ENCODE data around the gene ZNF346.
"Not testable (repeated sequence)": the region's sequence is repeated elsewhere in the genome, so short reads cannot be mapped to it uniquely, and the experiment has no call there.

The ZNF346 gene

DNA sequence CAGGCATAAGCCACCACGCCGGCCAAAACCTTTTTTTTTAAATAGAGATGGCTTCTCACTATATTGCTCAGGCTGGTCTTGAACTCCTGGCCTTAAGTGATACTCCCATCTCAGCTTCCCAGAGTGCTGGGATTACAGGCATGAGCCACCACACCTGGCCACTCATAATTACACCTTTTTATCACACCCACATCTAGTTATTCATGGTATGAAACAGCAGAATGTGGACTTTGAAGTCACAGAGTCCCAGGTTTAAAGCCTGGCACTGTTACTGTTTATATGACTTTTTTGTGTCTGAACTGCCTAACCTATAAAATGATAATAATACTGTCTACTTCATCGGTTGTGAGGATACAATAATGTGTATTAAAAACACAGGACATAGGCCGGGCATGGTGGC, 23.1 kb downstream of the ZNF346 start:
- no peak overlapping the region for H3K27ac ChIP-seq
- TF ChIP-seq, protein P1, sequence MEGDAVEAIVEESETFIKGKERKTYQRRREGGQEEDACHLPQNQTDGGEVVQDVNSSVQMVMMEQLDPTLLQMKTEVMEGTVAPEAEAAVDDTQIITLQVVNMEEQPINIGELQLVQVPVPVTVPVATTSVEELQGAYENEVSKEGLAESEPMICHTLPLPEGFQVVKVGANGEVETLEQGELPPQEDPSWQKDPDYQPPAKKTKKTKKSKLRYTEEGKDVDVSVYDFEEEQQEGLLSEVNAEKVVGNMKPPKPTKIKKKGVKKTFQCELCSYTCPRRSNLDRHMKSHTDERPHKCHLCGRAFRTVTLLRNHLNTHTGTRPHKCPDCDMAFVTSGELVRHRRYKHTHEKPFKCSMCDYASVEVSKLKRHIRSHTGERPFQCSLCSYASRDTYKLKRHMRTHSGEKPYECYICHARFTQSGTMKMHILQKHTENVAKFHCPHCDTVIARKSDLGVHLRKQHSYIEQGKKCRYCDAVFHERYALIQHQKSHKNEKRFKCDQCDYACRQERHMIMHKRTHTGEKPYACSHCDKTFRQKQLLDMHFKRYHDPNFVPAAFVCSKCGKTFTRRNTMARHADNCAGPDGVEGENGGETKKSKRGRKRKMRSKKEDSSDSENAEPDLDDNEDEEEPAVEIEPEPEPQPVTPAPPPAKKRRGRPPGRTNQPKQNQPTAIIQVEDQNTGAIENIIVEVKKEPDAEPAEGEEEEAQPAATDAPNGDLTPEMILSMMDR (IDR thresholded peaks at IDR 0.05), result no peak
- TF ChIP-seq ZFX (IDR thresholded peaks at IDR 0.05; ENCODE audit: borderline replicate concordance), result no peak

DNA sequence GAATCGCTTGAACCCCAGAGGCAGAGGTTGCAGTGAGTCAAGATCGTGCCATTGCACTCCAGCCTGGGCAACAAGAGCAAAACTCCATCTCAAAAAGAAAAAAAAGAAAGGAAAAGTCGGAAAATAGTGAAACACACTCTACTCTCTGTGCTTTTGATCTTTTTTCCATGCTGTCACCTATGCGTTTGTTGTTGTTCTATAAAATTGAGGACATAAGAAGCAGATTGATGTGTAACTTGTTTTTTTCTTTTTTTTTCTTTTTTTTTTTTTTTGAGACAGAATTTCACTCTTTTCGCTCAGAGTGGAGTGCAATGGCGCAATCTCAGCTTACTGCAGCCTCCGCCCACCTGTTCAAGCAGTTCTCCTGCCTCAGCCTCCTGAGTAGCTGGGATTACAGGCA, 26.0 kb downstream of the ZNF346 start:
- not testable (repeated sequence) for H3K27ac ChIP-seq

- no peak overlapping the region for H3K27ac ChIP-seq
- no peak for TF ChIP-seq ZFX (IDR thresholded peaks at IDR 0.05; ENCODE audit: borderline replicate concordance)
- TF ChIP-seq, protein P1 (IDR thresholded peaks at IDR 0.05), result no peak
Measured at GRCh38 chr5:177049285-177049684, 26.8 kb downstream of the ZNF346 start.

DNA sequence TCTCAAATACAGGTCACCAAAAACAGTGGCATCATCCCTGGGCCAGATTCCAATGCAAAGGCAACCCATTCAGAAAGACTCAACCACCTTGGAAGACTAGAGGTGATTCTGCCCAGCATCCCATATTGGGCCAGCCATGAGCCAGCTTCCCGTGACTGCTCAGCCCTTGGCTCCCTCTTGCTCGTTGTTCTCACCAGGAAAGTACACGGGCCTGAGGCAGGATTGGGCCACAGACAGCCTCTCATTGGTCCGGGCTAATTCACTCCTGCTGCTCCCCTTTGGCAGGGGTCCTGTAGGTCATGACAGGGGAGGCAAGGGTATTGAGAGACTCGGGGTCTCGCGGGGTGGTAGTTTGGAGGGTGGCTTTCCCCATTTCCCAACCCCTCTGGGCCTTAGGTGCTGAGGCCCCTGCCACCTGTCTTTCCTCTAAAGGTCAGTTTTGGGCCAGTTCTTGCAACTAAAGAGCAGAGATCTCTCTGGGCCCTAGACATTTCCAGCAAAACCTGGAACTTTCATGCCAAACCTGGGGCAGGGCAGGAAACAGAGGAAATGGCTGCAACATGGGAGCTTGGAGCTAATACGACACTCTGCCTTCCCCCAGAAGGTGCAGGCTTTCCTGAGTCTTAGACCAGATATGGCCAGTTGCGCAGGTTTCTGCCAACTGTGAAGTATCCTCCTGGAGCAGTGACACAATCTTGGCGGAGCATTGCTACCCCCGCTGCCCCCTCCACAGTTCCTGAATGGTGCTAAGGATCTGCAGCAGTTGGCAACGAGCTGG, 42.2 kb downstream of the ZNF346 start:
- no peak overlapping the region for H3K27ac ChIP-seq
- TF ChIP-seq ZFX (IDR thresholded peaks at IDR 0.05; ENCODE audit: borderline replicate concordance), result no peak
- TF ChIP-seq, protein P1 (IDR thresholded peaks at IDR 0.05), result no peak

DNA sequence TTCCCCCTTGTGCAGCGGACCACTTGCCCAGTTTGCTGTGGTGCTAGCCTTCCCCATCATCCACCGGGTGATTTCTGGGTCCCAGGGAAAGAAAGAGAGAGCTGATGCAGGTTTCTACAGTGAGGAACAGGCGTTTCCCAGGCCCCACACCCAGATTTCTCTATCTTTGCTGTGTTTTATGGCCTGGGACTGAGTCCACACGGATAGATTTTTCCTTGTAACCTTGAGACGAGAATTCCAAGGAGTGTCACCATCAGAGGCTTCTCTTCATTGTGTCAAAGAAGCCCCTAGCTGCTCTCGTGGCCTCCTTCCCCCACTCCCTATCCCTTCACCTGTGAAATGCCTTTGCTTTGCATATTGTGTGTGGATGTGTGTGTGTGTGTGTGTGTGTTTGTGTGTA, 43.0 kb downstream of the ZNF346 start:
- H3K27ac ChIP-seq, result no peak overlapping the region
- TF ChIP-seq, protein P1 (IDR thresholded peaks at IDR 0.05), result no peak
- no peak for TF ChIP-seq ZFX (IDR thresholded peaks at IDR 0.05; ENCODE audit: borderline replicate concordance)

DNA sequence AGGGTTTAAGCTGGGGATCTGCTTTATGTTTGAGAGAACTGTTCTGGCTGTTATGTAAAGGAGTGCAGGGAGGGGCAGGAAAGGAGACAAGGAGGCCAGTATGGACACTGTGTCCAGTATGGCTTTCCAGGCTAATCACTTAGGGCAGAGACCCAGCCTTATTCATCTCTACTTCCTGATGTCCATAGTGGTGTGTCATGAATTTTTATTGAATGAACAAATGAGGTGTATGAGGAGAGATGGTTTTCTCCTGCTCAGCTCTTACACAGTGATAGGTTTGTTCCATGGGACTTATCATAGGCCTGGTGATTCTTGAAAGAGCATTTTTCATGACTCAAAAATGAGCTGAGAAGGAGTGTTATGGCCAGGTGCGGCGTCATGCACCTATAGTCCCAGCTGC, 43.7 kb downstream of the ZNF346 start:
- TF ChIP-seq ZFX (IDR thresholded peaks at IDR 0.05; ENCODE audit: borderline replicate concordance), result no peak
- TF ChIP-seq, protein P1 (IDR thresholded peaks at IDR 0.05), result no peak

DNA sequence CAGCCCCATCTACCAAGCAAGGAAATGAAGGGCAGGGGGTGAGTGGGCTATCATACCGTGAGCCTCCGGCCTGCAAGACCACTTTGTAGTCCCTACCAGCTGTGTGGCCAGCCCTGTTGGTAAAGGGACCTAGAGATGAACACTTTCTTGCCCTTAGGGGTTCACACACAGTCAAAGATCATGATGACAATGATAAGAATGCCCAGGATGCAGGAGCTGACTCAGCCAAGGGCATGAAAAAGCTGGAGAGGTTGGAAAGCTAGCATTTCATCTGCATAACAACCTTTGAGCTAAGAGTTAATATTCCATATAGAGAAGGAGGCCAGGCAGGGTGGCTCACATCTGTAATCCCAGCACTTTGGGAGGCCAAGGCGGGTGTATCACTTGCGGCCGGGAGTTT, 45.0 kb downstream of the ZNF346 start:
- no peak for TF ChIP-seq ZFX (IDR thresholded peaks at IDR 0.05; ENCODE audit: borderline replicate concordance)
- TF ChIP-seq, protein P1 (IDR thresholded peaks at IDR 0.05), result no peak
- no peak overlapping the region for H3K27ac ChIP-seq

More for the DNA sequence above, 43.7 kb downstream of the ZNF346 start:
- H3K27ac ChIP-seq, result no peak overlapping the region
